DMS114 treated with DMSO at 0.1 percent for 48 hours (cell line): ENCODE measurements around the gene PTPRK.

Experiments used
- DNase-seq: peaks from one replicate; lab custom pipeline; 2025; ENCODE audit not compliant: unreplicated experiment; lab: John Stamatoyannopoulos, UW

Gene PTPRK

GRCh38 chr6:128520436-128521281, at the start of gene PTPRK:
Gene PTPRK (minus strand): TSS chr6:128520599. CDS start chr6:128520358, 241 bp downstream.
- DNase-seq: peak; percentile 19

- DNase-seq: no peak
Observed at GRCh38 chr6:128567029-128567428, 46.6 kb upstream of the PTPRK start.

- no peak for DNase-seq
Observed at GRCh38 chr6:128560966-128561365, 40.6 kb upstream of the PTPRK start.

GRCh38 chr6:128558924-128559323, 38.5 kb upstream of the PTPRK start:
- DNase-seq: no peak

- DNase-seq: no peak
Observed at GRCh38 chr6:128558021-128558420, 37.6 kb upstream of the PTPRK start.

GRCh38 chr6:128557081-128557480, 36.7 kb upstream of the PTPRK start:
- no peak for DNase-seq

- DNase-seq: no peak
Observed at GRCh38 chr6:128554302-128554701, 33.9 kb upstream of the PTPRK start.

- DNase-seq: no peak
Observed at GRCh38 chr6:128541261-128541660, 20.9 kb upstream of the PTPRK start.

- no peak for DNase-seq
Observed at GRCh38 chr6:128538763-128539162, 18.4 kb upstream of the PTPRK start.

- DNase-seq: no peak
Observed at GRCh38 chr6:128532827-128533226, 12.4 kb upstream of the PTPRK start.

- DNase-seq: no peak
Observed at GRCh38 chr6:128532136-128532535, 11.7 kb upstream of the PTPRK start.

GRCh38 chr6:128531696-128532095, 11.3 kb upstream of the PTPRK start:
- DNase-seq: no peak

- no peak for DNase-seq
Observed at GRCh38 chr6:128528241-128528640, 7.8 kb upstream of the PTPRK start.

- no peak for DNase-seq
Observed at GRCh38 chr6:128527375-128527774, 7.0 kb upstream of the PTPRK start.

GRCh38 chr6:128526152-128526914, 5.9 kb upstream of the PTPRK start:
- DNase-seq: no peak

GRCh38 chr6:128525406-128525805, 5.0 kb upstream of the PTPRK start:
- no peak for DNase-seq

GRCh38 chr6:128521282-128521632, 858 bp upstream of the PTPRK start:
- DNase-seq: no peak

GRCh38 chr6:128519931-128520435, 416 bp downstream of the PTPRK start:
- no peak for DNase-seq

- no peak for DNase-seq
Observed at GRCh38 chr6:128519132-128519930, 1.1 kb downstream of the PTPRK start.

GRCh38 chr6:128518434-128519131, 1.8 kb downstream of the PTPRK start:
- DNase-seq: peak; percentile 9

GRCh38 chr6:128517124-128517523, 3.3 kb downstream of the PTPRK start:
- no peak for DNase-seq
